GM21381 (cell line): ENCODE results near the gene ARSA.
"Not testable (repeated sequence)": the region's sequence is repeated elsewhere in the genome, so short reads cannot be mapped to it uniquely, and the experiment has no call there.

Source experiments
- ATAC-seq: cut with Tn5 transposase; IDR thresholded peaks from one replicate; pipeline ENCODE4 v1.9.1; 2021; ENCODE audit warnings: mild to moderate bottlenecking, moderate library complexity; ENCODE audit not compliant: unreplicated experiment

Gene ARSA

GRCh38 chr22:50624347-50625130 is 3.4 kb downstream of the ARSA start:
- no peak for ATAC-seq

- ATAC-seq: no peak
These were observed 5.1 kb downstream of the ARSA start for GRCh38 chr22:50622723-50623327.

DNA sequence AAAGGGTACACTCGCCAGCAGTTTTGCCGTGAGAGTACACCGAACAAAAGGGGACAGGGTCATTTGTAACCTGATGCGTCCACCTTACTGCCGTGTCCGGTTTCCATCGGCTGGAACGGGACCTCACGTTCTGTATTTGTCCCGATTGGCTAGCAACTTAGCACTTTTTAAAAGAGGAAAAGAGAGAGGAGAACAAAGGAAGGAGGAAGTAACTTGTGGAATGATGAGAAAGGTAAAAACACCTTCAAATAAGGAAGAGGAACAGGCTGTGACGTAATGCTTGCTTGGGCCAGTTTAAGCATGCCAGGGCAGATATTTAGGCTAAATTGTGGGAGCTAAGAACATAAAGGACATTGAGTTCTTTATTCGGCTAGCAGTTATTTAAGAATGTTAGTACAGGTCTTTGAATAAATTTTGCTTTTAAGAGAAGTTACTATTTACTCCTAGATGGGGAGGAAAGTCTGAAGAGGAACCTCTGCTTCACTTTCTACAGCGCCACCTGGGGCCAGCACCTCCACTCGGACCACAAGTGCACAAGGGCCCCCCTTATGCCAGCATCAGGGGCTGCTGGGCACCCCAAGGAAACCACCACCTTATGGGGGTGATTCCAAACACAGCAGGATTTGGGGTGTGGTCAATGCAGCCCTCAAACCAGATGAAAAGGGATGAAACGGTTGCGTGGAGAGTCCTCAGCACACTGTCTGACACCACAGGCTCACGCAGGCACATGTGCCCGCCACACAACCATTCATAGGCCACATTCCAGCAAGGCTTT is 5.8 kb downstream of the ARSA start:
- no peak for ATAC-seq

- ATAC-seq: peak; percentile 40
These were observed 6.5 kb downstream of the ARSA start for GRCh38 chr22:50621356-50621880.

GRCh38 chr22:50620593-50621355 is 7.2 kb downstream of the ARSA start:
- ATAC-seq: peak; percentile 60

DNA sequence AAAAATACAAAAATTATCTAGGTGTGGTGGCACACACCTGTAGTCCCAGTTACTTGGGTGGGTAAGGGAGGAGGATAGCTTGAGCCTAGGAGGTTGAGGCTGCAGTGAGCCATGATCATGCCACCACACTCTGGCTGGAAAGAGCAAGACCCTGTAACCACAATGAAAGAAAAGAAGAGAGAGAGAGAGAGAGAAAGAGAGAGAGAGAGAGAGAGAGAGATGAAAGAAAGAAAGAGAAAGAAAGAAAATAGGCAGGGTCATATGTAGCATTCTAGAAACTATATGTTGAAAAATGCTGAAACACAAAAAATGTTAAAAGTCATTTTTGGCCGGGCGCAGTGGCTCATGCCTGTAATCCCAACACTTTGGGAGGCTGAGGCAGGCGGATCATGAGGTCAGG is 13.7 kb downstream of the ARSA start:
- ATAC-seq: not testable (repeated sequence)

DNA sequence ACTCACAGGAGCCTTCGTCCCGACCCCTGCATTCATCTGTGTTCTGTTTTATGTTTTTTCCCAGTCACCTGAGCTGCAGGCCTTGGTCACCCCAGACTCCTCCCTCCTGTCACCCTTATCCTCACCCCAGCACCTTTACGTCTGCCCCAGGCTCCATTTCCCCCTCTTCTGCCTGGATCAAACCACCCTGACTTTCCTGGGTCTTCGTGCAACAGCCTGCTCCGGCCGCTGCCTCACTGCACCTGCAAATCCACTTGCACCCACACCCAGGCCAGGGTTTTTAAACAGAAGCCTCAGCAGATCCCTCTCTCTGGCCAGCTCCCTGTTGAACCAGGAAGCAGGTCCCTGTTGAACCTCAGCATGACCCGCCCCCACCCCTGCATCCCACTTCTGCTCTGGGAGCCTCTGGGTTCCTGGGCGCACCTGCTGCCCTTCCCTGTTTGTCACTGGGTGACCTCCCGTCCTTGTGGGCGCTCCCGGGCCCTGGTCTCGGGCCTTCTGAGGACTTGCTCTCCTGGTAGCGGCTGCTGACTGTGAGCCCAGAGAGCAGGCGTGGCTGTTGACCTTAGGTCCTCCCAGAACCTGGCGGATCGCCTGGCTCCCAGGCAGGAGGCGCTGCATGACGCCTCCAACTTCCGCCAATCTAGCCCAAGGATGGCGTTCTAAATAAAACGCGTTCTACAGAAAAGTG is 14.5 kb downstream of the ARSA start:
- no peak for ATAC-seq

GRCh38 chr22:50612528-50613221 is 15.3 kb downstream of the ARSA start:
- no peak for ATAC-seq

DNA sequence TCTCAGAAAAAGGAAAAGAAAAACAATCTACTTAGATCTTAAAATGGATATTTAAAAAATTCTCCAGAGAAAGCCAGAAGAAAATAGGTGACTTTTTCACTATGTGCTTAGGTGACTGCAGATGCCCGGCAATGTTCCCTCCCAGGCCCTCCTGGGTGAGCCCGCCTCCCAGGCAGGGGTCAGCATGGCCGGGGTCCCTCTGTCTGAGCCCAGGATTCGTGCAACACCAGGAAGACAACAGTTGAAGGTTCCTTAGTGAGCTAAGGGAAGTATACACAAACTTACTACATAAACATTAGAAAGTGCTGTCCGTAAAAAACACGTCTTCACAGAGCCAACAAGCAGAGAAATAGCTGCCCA is 15.8 kb downstream of the ARSA start:
- no peak for ATAC-seq

GRCh38 chr22:50611341-50612060 is 16.5 kb downstream of the ARSA start:
- no peak for ATAC-seq

GRCh38 chr22:50610581-50610980 is 17.4 kb downstream of the ARSA start:
- ATAC-seq: no peak

- ATAC-seq: no peak
These were observed 17.9 kb downstream of the ARSA start for GRCh38 chr22:50610041-50610451.

GRCh38 chr22:50609599-50609998 is 18.4 kb downstream of the ARSA start:
- ATAC-seq: no peak

DNA sequence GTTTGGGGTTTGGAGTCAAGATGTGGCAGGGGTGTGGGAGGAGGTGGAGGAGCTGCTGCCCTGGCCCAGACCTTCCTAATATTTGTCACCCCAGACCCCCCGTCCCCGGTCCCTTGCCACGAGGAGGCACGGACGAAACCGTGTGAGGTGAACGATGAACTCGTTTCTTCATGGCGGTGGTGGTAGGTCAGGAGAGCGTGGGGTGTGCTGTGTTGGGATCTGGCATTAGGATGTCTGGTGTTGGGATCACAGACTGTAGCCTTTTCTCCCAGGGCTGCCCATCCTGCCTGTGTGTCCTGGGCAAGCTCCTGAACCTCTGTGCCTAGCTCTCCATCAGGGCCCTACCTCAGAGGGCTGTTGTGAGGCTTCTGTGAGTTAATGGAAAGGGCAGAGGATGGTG is 19.0 kb downstream of the ARSA start:
- no peak for ATAC-seq

DNA sequence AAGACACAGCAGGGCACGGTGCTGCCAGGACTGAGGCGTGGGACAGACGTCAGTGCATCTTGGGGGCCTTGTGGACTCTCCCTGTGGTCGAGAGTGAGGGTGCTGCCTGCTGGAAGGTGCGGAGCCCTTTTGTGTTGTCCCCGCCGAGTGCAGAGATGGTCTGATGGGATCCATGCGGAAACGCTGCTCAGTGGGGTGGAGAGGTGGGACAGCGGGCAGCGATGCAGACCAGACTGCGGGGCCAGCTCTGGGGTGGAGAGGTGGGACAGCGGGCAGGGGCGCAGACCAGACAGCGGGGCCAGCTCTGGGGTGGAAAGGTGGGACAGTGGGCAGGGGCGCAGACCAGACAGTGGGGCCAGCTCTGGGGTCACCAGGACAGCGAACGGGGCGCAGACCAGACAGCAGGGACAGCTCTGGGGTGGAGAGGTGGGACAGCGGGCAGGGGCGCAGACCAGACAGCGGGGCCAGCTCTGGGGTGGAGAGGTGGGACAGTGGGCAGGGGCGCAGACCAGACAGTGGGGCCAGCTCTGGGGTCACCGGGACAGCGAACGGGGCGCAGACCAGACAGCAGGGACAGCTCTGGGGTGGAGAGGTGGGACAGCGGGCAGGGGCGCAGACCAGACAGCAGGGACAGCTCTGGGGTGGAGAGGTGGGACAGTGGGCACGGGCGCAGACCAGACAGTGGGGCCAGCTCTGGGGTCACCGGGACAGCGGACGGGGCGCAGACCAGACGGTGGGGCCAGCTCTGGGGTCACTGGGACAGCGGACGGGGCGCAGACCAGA is 19.7 kb downstream of the ARSA start:
- not testable (repeated sequence) for ATAC-seq

DNA sequence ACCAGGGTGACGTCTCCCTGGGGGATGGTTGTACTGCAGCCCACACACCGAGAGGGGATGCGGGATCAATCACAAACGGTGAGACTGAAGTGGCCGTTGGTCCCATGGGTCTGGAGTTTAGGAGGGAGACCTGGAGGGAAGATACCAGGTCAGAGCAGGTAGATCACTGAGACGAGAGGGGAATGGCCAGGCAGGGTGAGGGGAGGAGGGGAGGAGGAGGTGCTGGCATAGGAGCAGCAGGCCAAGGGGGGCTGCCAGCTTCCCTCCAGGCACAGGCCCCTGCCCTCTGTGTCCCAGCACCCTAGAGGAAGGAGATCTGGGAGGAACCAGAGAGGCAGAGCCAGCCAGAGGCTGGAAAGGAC is 20.3 kb downstream of the ARSA start:
- ATAC-seq: no peak

DNA sequence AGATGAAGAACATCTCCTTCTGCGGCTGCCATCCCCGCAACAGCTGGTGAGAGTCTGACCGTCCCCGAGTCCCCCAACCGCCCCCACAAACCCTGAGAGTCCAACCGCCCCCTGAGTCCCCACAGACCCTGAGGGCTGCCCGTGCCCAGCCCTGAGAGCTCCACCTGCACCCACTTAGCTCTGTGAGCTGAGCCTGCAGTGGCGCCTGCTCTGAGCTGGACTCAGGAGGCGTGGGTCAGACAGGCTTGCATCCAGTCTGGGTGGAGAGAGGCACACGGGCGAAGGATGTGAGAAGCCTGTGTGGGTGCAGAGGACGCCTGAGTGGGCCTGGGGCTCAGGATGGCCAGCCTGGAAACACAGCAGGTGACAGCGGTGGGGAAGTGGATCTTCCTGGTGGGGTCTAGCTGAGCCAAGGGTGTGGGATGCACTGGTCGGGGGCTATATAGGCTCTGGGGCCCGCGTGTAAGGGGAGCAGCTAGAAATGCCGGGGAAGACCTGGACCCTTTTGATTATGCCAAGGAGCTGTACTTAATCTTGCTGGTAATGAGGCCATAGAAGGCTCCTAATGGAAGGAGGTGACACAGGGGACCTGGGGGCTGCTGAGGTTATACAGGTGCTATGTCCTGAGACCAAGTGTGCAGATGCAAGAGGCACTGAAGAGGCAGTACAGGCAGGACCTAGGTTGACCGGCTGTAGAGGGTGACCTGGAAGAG is 20.9 kb downstream of the ARSA start:
- ATAC-seq: no peak
